GM12865 (cell line): ENCODE data around the gene MGMT.

Source experiments
- DNase-seq: peaks from one replicate; pipeline ENCODE4 v3.0.0; 2010; ENCODE audit warnings: low read depth
- H3K4me3 ChIP-seq: 2 replicates; pipeline ENCODE4 v1.5.1; 2011; ENCODE audit warnings: mild to moderate bottlenecking, low read depth, low read length, control low read depth
- CTCF ChIP-seq: IDR thresholded peaks from 2 replicates; pipeline ENCODE4 v1.5.1; 2011; ENCODE audit warnings: low read length, control low read depth, low read depth, inconsistent platforms; ENCODE audit not compliant: insufficient read depth; ENCODE audit errors: missing control alignments

Gene MGMT

GRCh38 chr10:129511086-129511485 is 44.0 kb downstream of the MGMT start:
- H3K4me3 ChIP-seq: no peak overlapping the region
- TF ChIP-seq CTCF: no peak
- no peak for DNase-seq

GRCh38 chr10:129511758-129512157 is 44.7 kb downstream of the MGMT start:
- TF ChIP-seq CTCF: no peak
- DNase-seq: no peak
- H3K4me3 ChIP-seq: no peak overlapping the region

DNA sequence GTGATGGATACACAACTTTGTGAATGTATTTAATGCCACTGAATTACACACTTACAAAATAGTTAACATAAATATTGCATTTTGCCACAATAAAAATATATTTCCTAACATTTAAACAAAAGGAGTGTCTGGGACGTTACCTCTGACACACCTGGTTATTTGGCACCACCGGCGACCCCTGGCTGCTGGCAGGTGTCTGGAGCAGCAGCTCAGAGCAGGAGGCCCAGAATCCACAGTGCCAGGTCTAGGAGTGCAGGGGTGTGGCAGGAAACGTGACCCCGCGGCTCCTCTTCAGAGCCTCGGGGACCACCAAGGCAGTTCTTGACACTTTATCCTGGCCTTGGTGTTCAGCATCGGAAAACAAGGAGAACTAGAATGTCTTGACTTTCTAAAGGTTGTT is 46.3 kb downstream of the MGMT start:
- DNase-seq: no peak
- TF ChIP-seq CTCF: no peak
- no peak overlapping the region for H3K4me3 ChIP-seq

- no peak for DNase-seq
- TF ChIP-seq CTCF: no peak
- H3K4me3 ChIP-seq: no peak overlapping the region
Observed at GRCh38 chr10:129514568-129515451, 47.8 kb downstream of the MGMT start.

DNA sequence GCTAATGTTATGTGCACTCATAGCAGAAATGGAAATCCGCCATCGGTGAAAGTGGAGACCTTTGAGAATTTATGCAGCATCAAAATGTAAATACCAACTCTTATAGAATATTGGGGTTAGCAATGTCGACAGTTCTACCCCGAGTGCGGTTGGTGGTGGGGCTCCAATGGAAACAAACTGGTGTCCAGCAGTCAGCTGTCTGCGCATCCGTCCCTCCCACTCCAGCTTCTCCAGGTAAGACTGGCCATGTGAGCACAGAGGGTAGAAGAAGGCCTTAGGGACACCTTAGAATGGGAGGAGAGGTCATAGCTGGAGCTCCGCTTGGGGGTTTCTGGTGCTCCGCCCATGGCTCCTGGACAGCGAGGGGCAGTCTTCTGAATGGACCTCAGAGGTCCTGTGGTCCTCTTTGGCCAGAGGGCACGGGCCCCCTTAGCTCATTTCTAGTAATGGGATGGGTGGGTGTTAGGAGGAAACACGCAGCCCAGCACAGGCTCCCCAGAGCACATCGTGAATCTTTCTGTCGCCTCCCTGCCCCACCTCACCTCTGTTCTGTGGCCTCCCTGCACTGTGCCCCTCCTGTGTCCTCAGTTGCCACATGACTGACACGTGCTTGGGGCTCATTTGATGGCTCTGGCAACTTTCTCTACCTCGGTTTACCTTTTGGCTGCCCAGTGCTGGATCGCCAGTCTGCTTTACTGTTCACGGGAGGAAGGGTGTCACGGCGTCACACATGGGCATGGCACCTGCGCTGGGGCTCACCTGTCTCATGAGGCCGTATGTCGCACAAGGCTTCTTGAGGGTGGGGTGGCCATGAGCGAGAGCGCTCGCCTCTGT is 50.0 kb downstream of the MGMT start:
- no peak overlapping the region for H3K4me3 ChIP-seq
- DNase-seq: no peak
- TF ChIP-seq CTCF: no peak

DNA sequence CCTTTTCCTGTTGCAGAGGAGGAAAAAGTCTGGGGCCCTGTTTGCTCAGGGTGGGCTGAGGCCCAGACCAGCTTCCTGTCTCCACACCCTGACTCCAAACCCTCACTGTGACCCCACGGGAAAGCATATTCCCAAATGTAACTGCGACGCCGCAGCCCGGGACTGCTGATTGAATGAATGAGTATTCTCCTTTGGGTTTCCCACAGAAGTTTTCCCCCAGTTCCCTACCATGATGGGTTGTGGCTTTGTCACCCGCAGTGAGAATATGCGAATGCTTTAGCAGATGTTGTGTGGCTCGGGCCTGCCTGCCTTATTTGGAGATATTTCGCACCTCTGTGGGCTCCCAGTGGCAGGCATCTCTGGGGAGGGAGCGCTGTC is 50.6 kb downstream of the MGMT start:
- no peak overlapping the region for H3K4me3 ChIP-seq
- no peak for TF ChIP-seq CTCF
- DNase-seq: no peak

- no peak for TF ChIP-seq CTCF
- no peak for DNase-seq
- H3K4me3 ChIP-seq: no peak overlapping the region
Observed at GRCh38 chr10:129518793-129519192, 51.8 kb downstream of the MGMT start.
